Neural cell (in vitro differentiated cells): ENCODE data around the gene CEP78. TPM values are rescaled to one million over a fixed set of nuclear protein-coding genes. Genes with fewer than 3 reads are reported as not detected.

ENCODE experiments used
- H2AFZ ChIP-seq: fragments of 200-600, 300-800 bp; sonication (generic), shearing (Covaris generic); 2 replicates; pipeline ENCODE4 v1.6.0; 2014; ENCODE audit warnings: low read depth, mild to moderate bottlenecking, antibody characterized with exemption, low read length, moderate library complexity
- H3F3A ChIP-seq: fragments of 200-600 bp; shearing (Covaris generic); 2 replicates; pipeline ENCODE4 v1.6.1; 2016; ENCODE audit warnings: mild to moderate bottlenecking, moderate library complexity, mixed read lengths, antibody characterized with exemption, low read length; ENCODE audit not compliant: insufficient read depth, poor library complexity, severe bottlenecking
- H3K27ac ChIP-seq: fragments of 200-600, 300-800 bp; sonication (generic), shearing (Covaris generic); 2 replicates; pipeline ENCODE4 v1.5.1; 2014; ENCODE audit warnings: mild to moderate bottlenecking, low read length, moderate library complexity
- H3K27me3 ChIP-seq: fragments of 300-800, 200-600 bp; sonication (generic), shearing (Covaris generic); 2 replicates; pipeline ENCODE4 v1.6.0; 2014; ENCODE audit warnings: mild to moderate bottlenecking, low read depth, low read length, moderate library complexity; ENCODE audit not compliant: insufficient read depth
- H3K36me3 ChIP-seq: fragments of 300-800, 200-600 bp; sonication (generic), shearing (Covaris generic); 2 replicates; pipeline ENCODE4 v1.5.1; 2014; ENCODE audit warnings: mild to moderate bottlenecking, antibody characterized with exemption, low read length, moderate library complexity; ENCODE audit not compliant: insufficient read depth
- H3K4me2 ChIP-seq: fragments of 300-800, 200-600 bp; sonication (generic), shearing (Covaris generic); 2 replicates; pipeline ENCODE4 v1.6.0; 2014; ENCODE audit warnings: mild to moderate bottlenecking, low read length
- H3K4me3 ChIP-seq: fragments of 300-800, 200-600 bp; sonication (generic), shearing (Covaris generic); 2 replicates; pipeline ENCODE4 v1.5.1; 2014; ENCODE audit warnings: mild to moderate bottlenecking, low read length, moderate library complexity
- H3K79me2 ChIP-seq: fragments of 200-600 bp; shearing (Covaris generic); replicated peaks from 2 replicates; pipeline ENCODE4 v1.6.0; 2014; ENCODE audit warnings: mild to moderate bottlenecking, low read length, moderate library complexity; ENCODE audit not compliant: insufficient read depth
- H3K9ac ChIP-seq: fragments of 300-800, 200-600 bp; sonication (generic), shearing (Covaris generic); 2 replicates; pipeline ENCODE4 v1.6.1; 2016; ENCODE audit warnings: mild to moderate bottlenecking, low read length, mixed read lengths
- H3K9me2 ChIP-seq: fragments of 200-600 bp; shearing (Covaris generic); 2 replicates; pipeline ENCODE4 v1.6.1; 2016; ENCODE audit warnings: mild to moderate bottlenecking, low read length, mixed read lengths; ENCODE audit not compliant: insufficient read depth
- H3K9me3 ChIP-seq: fragments of 200-600, 300-800 bp; sonication (generic), shearing (Covaris generic); 2 replicates; pipeline ENCODE4 v1.6.1; 2016; ENCODE audit warnings: mild to moderate bottlenecking, mixed run types, low read length, moderate library complexity, mixed read lengths
- H4K20me1 ChIP-seq: fragments of 200-600 bp; shearing (Covaris generic); 2 replicates; pipeline ENCODE4 v1.6.1; 2016; ENCODE audit warnings: mild to moderate bottlenecking, mixed run types; ENCODE audit not compliant: insufficient read depth
- CTCF ChIP-seq: fragments of 450-650 bp; IDR thresholded peaks from 2 replicates; pipeline ENCODE4 v1.5.1; 2014; ENCODE audit warnings: antibody characterized with exemption, mild to moderate bottlenecking, moderate library complexity; ENCODE audit not compliant: poor library complexity, severe bottlenecking
- EZH2 ChIP-seq: fragments of 200-600, 300-800 bp; shearing (Covaris generic), sonication (generic); IDR thresholded peaks from 2 replicates; pipeline ENCODE4 v1.6.1; 2014; ENCODE audit warnings: antibody characterized with exemption, low read length, borderline replicate concordance, mild to moderate bottlenecking; ENCODE audit not compliant: insufficient read depth, poor library complexity, severe bottlenecking
- MXI1 ChIP-seq: fragments of 450-650 bp; conservative IDR thresholded peaks from 2 replicates; pipeline ENCODE4 v1.6.1; 2014; ENCODE audit warnings: antibody characterized with exemption, mild to moderate bottlenecking; ENCODE audit not compliant: poor library complexity, severe bottlenecking
- POLR2AphosphoS5 ChIP-seq: IDR thresholded peaks from 2 replicates; pipeline ENCODE4 v1.6.1; 2012
- RAD21 ChIP-seq: fragments of 450-650 bp; conservative IDR thresholded peaks from 2 replicates; pipeline ENCODE4 v1.6.1; 2014; ENCODE audit warnings: antibody characterized with exemption, mild to moderate bottlenecking, moderate library complexity
- REST ChIP-seq: IDR thresholded peaks from 2 replicates; pipeline ENCODE4 v1.6.1; 2012; ENCODE audit warnings: borderline replicate concordance
- SMC3 ChIP-seq: fragments of 450-650 bp; conservative IDR thresholded peaks from 2 replicates; pipeline ENCODE4 v1.6.1; 2014; ENCODE audit warnings: antibody characterized with exemption, mild to moderate bottlenecking, moderate library complexity; ENCODE audit not compliant: poor library complexity
- TAF1 ChIP-seq: IDR thresholded peaks from 2 replicates; pipeline ENCODE4 v1.6.1; 2012; ENCODE audit warnings: low read depth
- polyA plus RNA-seq: library from polyadenylated mRNA; depleted of rRNA; stranded (reverse); fragments of >200 nt; gene quantifications from 2 replicates; pipeline ENCODE4 v1.2.3, GENCODE V29; 2014

Gene CEP78
- polyA plus RNA-seq, 1 donor from 2014 or later: 57.8 TPM

GRCh38 chr9:78189461-78189860 lies 46.4 kb upstream of the CEP78 start:
- TF ChIP-seq TAF1 (no peak), MXI1 (no peak), SMC3 (no peak), REST (no peak)
- H3K9me2 ChIP-seq: no peaks in the 10 kb centered on the region
- no peak overlapping the region for H3K9ac ChIP-seq
- no peaks in the 10 kb centered on the region for H4K20me1 ChIP-seq
- no peak overlapping the region for H2AFZ ChIP-seq
- no peaks in the 10 kb centered on the region for H3F3A ChIP-seq
- no peaks in the 10 kb centered on the region for H3K9me3 ChIP-seq
- no peak overlapping the region for H3K4me2 ChIP-seq
- no peak overlapping the region for H3K27ac ChIP-seq
- H3K36me3 ChIP-seq: no peaks in the 10 kb centered on the region
- H3K27me3 ChIP-seq: no peaks in the 10 kb centered on the region
- no peaks in the 10 kb centered on the region for H3K79me2 ChIP-seq
- H3K4me3 ChIP-seq: no peak overlapping the region

GRCh38 chr9:78191931-78192330 lies 43.9 kb upstream of the CEP78 start:
- Histone ChIP-seq H3K27me3 (no peaks in the 10 kb centered on the region), H3K9me2 (no peaks in the 10 kb centered on the region), H3K27ac (no peak overlapping the region), H3K4me3 (no peak overlapping the region), H3K79me2 (no peaks in the 10 kb centered on the region), H4K20me1 (no peaks in the 10 kb centered on the region), H3K9me3 (no peaks in the 10 kb centered on the region), H3K36me3 (no peaks in the 10 kb centered on the region), H3F3A (no peaks in the 10 kb centered on the region), H3K9ac (no peak overlapping the region), H3K4me2 (no peak overlapping the region), H2AFZ (no peak overlapping the region)
- TF ChIP-seq TAF1 (no peak), MXI1 (no peak), POLR2AphosphoS5 (no peak), REST (no peak), EZH2 (no peak), SMC3 (no peak), RAD21 (no peak), CTCF (no peak)
